IMR-90 (cell line): Measurements from ENCODE around the gene NDUFC2. TPM values are rescaled to one million over a fixed set of nuclear protein-coding genes. Genes with fewer than 3 reads are reported as not detected.

ENCODE experiments used
- ATAC-seq: fragments of 200-7000 bp; cut with Tn5 transposase; 2 replicates; pipeline ENCODE4 v1.9.1; 2020; ENCODE audit warnings: low read depth, mild to moderate bottlenecking, moderate library complexity
- BruUV-seq: library from RNA; stranded (reverse); fragments of 400-500 nt; replicated peaks from 2 replicates; lab custom pipeline; 2021; lab: Mats Ljungman, UMichigan
- CTCF ChIA-PET: fragments of 300-600 bp; formaldehyde crosslinking; extraction: SDS; loops from one replicate; lab custom pipeline; 2021; ENCODE audit warnings: antibody characterized with exemption; lab: Yijun Ruan, JAX
- POLR2A ChIA-PET: fragments of 300-600 bp; sonication (Branson Sonifier 250); formaldehyde crosslinking; loops from one replicate; lab custom pipeline; 2022; ENCODE audit warnings: antibody characterized with exemption; ENCODE audit not compliant: unreplicated experiment; lab: Charles Lee
- DNase-seq: peaks from one replicate; pipeline ENCODE4 v3.0.0; 2013
- H2AFZ ChIP-seq: replicated peaks from 2 replicates; pipeline ENCODE3; 2013; ENCODE audit warnings: low read length, mild to moderate bottlenecking; ENCODE audit not compliant: poor library complexity
- H2AK5ac ChIP-seq: 2 replicates; pipeline ENCODE4 v1.6.1; 2013; ENCODE audit warnings: low read depth, low read length, inconsistent platforms
- H2AK9ac ChIP-seq: replicated peaks from 2 replicates; pipeline ENCODE3; 2013; ENCODE audit warnings: mild to moderate bottlenecking, low read depth, low read length, moderate library complexity; ENCODE audit not compliant: poor library complexity
- H2BK120ac ChIP-seq: 2 replicates; pipeline ENCODE4 v1.6.1; 2013; ENCODE audit warnings: low read depth, low read length, inconsistent platforms
- H2BK15ac ChIP-seq: 3 replicates; pipeline ENCODE4 v1.6.1; 2013; ENCODE audit warnings: low read depth, low read length, inconsistent platforms
- H2BK20ac ChIP-seq: 2 replicates; pipeline ENCODE4 v1.6.1; 2013; ENCODE audit warnings: low read depth, mild to moderate bottlenecking, inconsistent platforms, low read length, moderate library complexity
- H2BK5ac ChIP-seq: 2 replicates; pipeline ENCODE4 v1.6.1; 2013; ENCODE audit warnings: mild to moderate bottlenecking, low read depth, low read length, inconsistent platforms; ENCODE audit not compliant: poor library complexity, severe bottlenecking
- H3K14ac ChIP-seq: replicated peaks from 2 replicates; pipeline ENCODE4 v1.6.1; 2013; ENCODE audit warnings: low read depth, low read length, inconsistent platforms
- H3K18ac ChIP-seq: 2 replicates; pipeline ENCODE4 v1.6.1; 2013; ENCODE audit warnings: low read depth, low read length, control low read depth
- H3K23ac ChIP-seq: 2 replicates; pipeline ENCODE4 v1.6.1; 2013; ENCODE audit warnings: low read depth, low read length, inconsistent platforms
- H3K27ac ChIP-seq: 2 replicates; pipeline ENCODE4 v1.5.1; 2013; ENCODE audit warnings: mild to moderate bottlenecking, control low read depth, low read length; ENCODE audit not compliant: insufficient read depth
- H3K27me3 ChIP-seq: 2 replicates; pipeline ENCODE4 v1.6.1; 2013; ENCODE audit warnings: low read length; ENCODE audit not compliant: control insufficient read depth, insufficient read depth
- H3K36me3 ChIP-seq: 2 replicates; pipeline ENCODE4 v1.6.1; 2013; ENCODE audit warnings: low read length, mixed read lengths; ENCODE audit not compliant: control insufficient read depth, insufficient read depth
- H3K4ac ChIP-seq: 2 replicates; pipeline ENCODE4 v1.6.1; 2013; ENCODE audit warnings: low read depth, low read length, inconsistent platforms
- H3K4me1 ChIP-seq: 2 replicates; pipeline ENCODE4 v1.6.1; 2013; ENCODE audit warnings: low read length, mixed read lengths; ENCODE audit not compliant: control insufficient read depth, insufficient read depth
- H3K4me2 ChIP-seq: 2 replicates; pipeline ENCODE4 v1.6.1; 2013; ENCODE audit warnings: low read depth, mild to moderate bottlenecking, control low read depth, low read length, moderate library complexity
- H3K4me3 ChIP-seq: 2 replicates; pipeline ENCODE4 v1.5.1; 2013; ENCODE audit warnings: low read depth, mild to moderate bottlenecking, control low read depth, low read length, moderate library complexity; ENCODE audit not compliant: insufficient read depth
- H3K56ac ChIP-seq: 2 replicates; pipeline ENCODE4 v1.6.1; 2013; ENCODE audit warnings: low read length, inconsistent platforms; ENCODE audit not compliant: insufficient read depth; ENCODE audit errors: extremely low read depth
- H3K79me1 ChIP-seq, 2 experiments: 2 replicates each; pipeline ENCODE4 v1.6.1; 2013; ENCODE audit warnings: low read length in 2 of 2, inconsistent platforms in 1 of 2, low read depth in 1 of 2
- H3K9ac ChIP-seq: 2 replicates; pipeline ENCODE4 v1.6.1; 2013; ENCODE audit warnings: low read depth, low read length, control low read depth
- H3K9me1 ChIP-seq: 2 replicates; pipeline ENCODE4 v1.6.1; 2013; ENCODE audit warnings: low read length, inconsistent platforms; ENCODE audit not compliant: insufficient read depth
- H3K9me3 ChIP-seq: 2 replicates; pipeline ENCODE4 v1.6.1; 2013; ENCODE audit warnings: low read length; ENCODE audit not compliant: control insufficient read depth, insufficient read depth
- H4K20me1 ChIP-seq: 2 replicates; pipeline ENCODE4 v1.6.1; 2013; ENCODE audit warnings: low read length, inconsistent platforms; ENCODE audit not compliant: insufficient read depth
- H4K5ac ChIP-seq: 2 replicates; pipeline ENCODE4 v1.6.1; 2013; ENCODE audit warnings: mild to moderate bottlenecking, low read depth, low read length, control low read depth
- H4K8ac ChIP-seq, 2 experiments: 2 replicates each; pipeline ENCODE4 v1.6.1; 2013; ENCODE audit warnings: low read depth in 2 of 2, low read length in 2 of 2, control low read depth in 1 of 2, inconsistent platforms in 1 of 2
- H4K91ac ChIP-seq: 2 replicates; pipeline ENCODE4 v1.6.1; 2013; ENCODE audit warnings: low read depth, low read length, inconsistent platforms; ENCODE audit not compliant: insufficient read depth
- CEBPB ChIP-seq: IDR thresholded peaks from 2 replicates; pipeline ENCODE4 v1.6.1; 2012; ENCODE audit warnings: low read depth, low read length, improper control_type of control experiment
- CHD1 ChIP-seq: IDR thresholded peaks from 2 replicates; pipeline ENCODE4 v1.6.1; 2012; ENCODE audit warnings: low read depth, low read length, improper control_type of control experiment
- FOS ChIP-seq: fragments of 150-350 bp; IDR thresholded peaks from 2 replicates; pipeline ENCODE4 v1.6.1; 2016; ENCODE audit warnings: low read depth, low read length
- MAFK ChIP-seq: IDR thresholded peaks from 2 replicates; pipeline ENCODE4 v1.6.1; 2012; ENCODE audit warnings: low read depth, low read length, improper control_type of control experiment
- MAZ ChIP-seq: IDR thresholded peaks from 2 replicates; pipeline ENCODE4 v1.6.1; 2012; ENCODE audit warnings: low read depth, mild to moderate bottlenecking, low read length, improper control_type of control experiment, moderate library complexity, borderline replicate concordance
- MXI1 ChIP-seq: IDR thresholded peaks from 2 replicates; pipeline ENCODE4 v1.6.1; 2012; ENCODE audit warnings: low read depth, mild to moderate bottlenecking, low read length, moderate library complexity, borderline replicate concordance
- NFE2L2 ChIP-seq: fragments of 150-350 bp; IDR thresholded peaks from 2 replicates; pipeline ENCODE4 v1.6.1; 2016; ENCODE audit warnings: low read depth, mild to moderate bottlenecking, low read length
- POLR2A ChIP-seq: IDR thresholded peaks from 2 replicates; pipeline ENCODE4 v1.6.1; 2012; ENCODE audit warnings: mild to moderate bottlenecking, low read depth, low read length
- RAD21 ChIP-seq: IDR thresholded peaks from 2 replicates; pipeline ENCODE4 v1.6.1; 2012; ENCODE audit warnings: low read length, improper control_type of control experiment
- RCOR1 ChIP-seq: IDR thresholded peaks from 2 replicates; pipeline ENCODE4 v1.6.1; 2012; ENCODE audit warnings: mild to moderate bottlenecking, low read length, improper control_type of control experiment; ENCODE audit not compliant: insufficient replicate concordance
- RFX5 ChIP-seq: IDR thresholded peaks from 2 replicates; pipeline ENCODE4 v1.8.0; 2012; ENCODE audit warnings: low read depth, mild to moderate bottlenecking, low read length, moderate library complexity
- SMC3 ChIP-seq: fragments of 150-350 bp; IDR thresholded peaks from 2 replicates; pipeline ENCODE4 v1.6.1; 2016; ENCODE audit warnings: low read depth, mild to moderate bottlenecking, antibody characterized with exemption, low read length, moderate library complexity
- WGBS, 2 experiments: methylation state at CpG; one replicate each; pipeline versions ENCODE4 v1.1.5 to v1.1.7; 2013; ENCODE audit warnings: missing lambda C conversion rate in 2 of 2; ENCODE audit not compliant: insufficient read length in 1 of 2; ENCODE audit errors: extremely low coverage in 2 of 2; 5-methylcytosine and 5-hydroxymethylcytosine counted together
- dilution Hi-C: fragments of 300-500 bp; cut with HindIII; formaldehyde crosslinking; loops from one replicate; pipeline ENCODE4 v1.14.3; 2018; ENCODE audit warnings: low sequenced_read_pairs; ENCODE audit not compliant: unreplicated experiment
- in situ Hi-C: fragments of 300-500 bp; cut with MboI; formaldehyde crosslinking; loops from 3 replicates; pipeline ENCODE4 v1.14.3; 2019; ENCODE audit warnings: low sequenced_read_pairs, inconsistent platforms, mixed read lengths
- intact Hi-C: fragments of 100-400 bp; cut with micrococcal nuclease; formaldehyde crosslinking; loops from 2 replicates; pipeline ENCODE4 v1.10.0; 2022
- polyA plus RNA-seq, 3 experiments: library from polyadenylated mRNA; depleted of rRNA; stranded (reverse); fragments of >200 nt; gene quantifications; 2 replicates each; pipeline ENCODE4 v1.2.3, GENCODE V29; 2012; ENCODE audit warnings: low replicate concordance in 1 of 3
- total RNA-seq: library from RNA; depleted of rRNA; stranded (reverse); fragments of >200 nt; gene quantifications from 2 replicates; pipeline ENCODE4 v1.2.3, GENCODE V29; 2012
- TF ChIP-seq, protein P1 (sequence below): fragments of 150-350 bp; IDR thresholded peaks from 2 replicates; pipeline ENCODE4 v1.6.1; 2017; ENCODE audit warnings: mild to moderate bottlenecking, antibody characterized with exemption, low read length, low read depth
- TF ChIP-seq, protein P2 (sequence below): conservative IDR thresholded peaks from 2 replicates; pipeline ENCODE4 v1.5.1; 2012; ENCODE audit warnings: mild to moderate bottlenecking, low read depth, low read length, improper control_type of control experiment
- TF ChIP-seq, protein P3 (sequence below): fragments of 150-350 bp; IDR thresholded peaks from 2 replicates; pipeline ENCODE4 v1.6.1; 2016; ENCODE audit warnings: low read depth, mild to moderate bottlenecking, low read length, moderate library complexity, borderline replicate concordance

NDUFC2 gene
- total and polyA plus RNA-seq, 2 of the 4 experiments (the other 2 are of a cell fraction) = 146 to 340 TPM

DNA sequence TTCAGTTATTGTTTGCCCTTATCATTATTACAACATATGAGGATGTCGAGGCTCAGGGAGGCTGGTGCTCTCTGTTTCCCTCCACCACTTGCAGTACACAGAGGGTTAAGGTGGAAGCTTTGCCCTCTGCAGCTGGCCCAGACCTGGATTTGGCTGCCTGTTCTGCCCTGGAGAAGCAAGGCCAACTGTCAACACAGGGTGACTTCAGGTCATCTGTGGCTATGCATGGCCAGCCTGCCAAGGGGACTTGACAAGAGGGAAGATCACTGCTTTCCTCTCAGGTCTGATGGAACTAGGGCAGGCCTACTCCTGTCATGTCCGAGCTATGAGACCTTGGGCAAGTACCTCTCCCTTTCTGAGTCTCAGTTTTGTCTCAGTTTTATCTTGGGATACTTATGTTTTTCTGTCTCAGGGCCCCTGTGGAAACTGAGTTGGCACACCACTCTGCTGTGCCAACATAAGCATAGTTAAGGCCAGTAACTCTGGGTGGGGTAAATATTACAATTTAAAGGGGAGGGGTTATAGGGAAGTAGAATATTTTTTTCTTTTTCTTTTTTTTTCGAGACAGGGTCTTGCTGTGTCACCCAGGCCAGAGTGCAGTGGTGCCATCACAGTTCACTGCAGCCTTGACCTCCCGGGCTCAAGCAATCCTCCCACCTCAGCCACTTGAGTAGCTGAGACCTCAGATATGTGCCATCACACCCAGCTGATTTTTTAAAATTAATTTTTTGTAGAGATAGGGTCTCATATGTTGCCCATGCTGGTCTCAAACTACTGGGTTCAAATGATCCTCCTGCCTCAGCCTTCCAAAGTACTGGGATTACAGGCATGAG is 18.4 kb downstream of the NDUFC2 start:
- H3K9me3 ChIP-seq = no peaks in the 10 kb centered on the region
- no peak overlapping the region for H3K4me3 ChIP-seq
- no peaks in the 10 kb centered on the region for H3K36me3 ChIP-seq
- in situ Hi-C loops (no loop called here), intact Hi-C loops (no loop called here), dilution Hi-C loops (no loop called here)
- no peak overlapping the region for H2BK20ac ChIP-seq
- peaks cover 0 to 10% of the 10 kb centered on the region in 2 experiments; a peak in 2 of 4 replicates for H3K79me1 ChIP-seq
- H2AFZ ChIP-seq = no peak overlapping the region
- no peak overlapping the region for H4K91ac ChIP-seq
- H4K5ac ChIP-seq = no peak overlapping the region
- H3K56ac ChIP-seq = no peak overlapping the region
- no peak overlapping the region for H3K14ac ChIP-seq
- no peak overlapping the region for H2BK120ac ChIP-seq
- H2AK9ac ChIP-seq = no peak overlapping the region
- CTCF ChIA-PET = interaction anchor here (0.9 kb wide), 1 partner anchor 10 kb away, joined by 6 read pairs; no protein-coding TSS in a partner anchor
- ATAC-seq = peak; percentile 34
- no peaks in the 10 kb centered on the region for H4K20me1 ChIP-seq
- peaks cover 3% of the 10 kb centered on the region; the same call in 1 of the 2 replicates for H3K9me1 ChIP-seq
- H2BK5ac ChIP-seq = no peak overlapping the region
- no TSS peak for BruUV-seq
- POLR2A ChIA-PET = no interaction called here
- no peaks in the 10 kb centered on the region for H3K27me3 ChIP-seq
- peak overlapping the region; percentile 7; the same call in 1 of the 2 replicates for H2AK5ac ChIP-seq
- no peak overlapping the region for H3K4me2 ChIP-seq
- DNase-seq = no peak
- H3K9ac ChIP-seq = no peak overlapping the region
- H3K18ac ChIP-seq = no peak overlapping the region
- TF ChIP-seq SMC3 = no peak
- TF ChIP-seq, protein P1, sequence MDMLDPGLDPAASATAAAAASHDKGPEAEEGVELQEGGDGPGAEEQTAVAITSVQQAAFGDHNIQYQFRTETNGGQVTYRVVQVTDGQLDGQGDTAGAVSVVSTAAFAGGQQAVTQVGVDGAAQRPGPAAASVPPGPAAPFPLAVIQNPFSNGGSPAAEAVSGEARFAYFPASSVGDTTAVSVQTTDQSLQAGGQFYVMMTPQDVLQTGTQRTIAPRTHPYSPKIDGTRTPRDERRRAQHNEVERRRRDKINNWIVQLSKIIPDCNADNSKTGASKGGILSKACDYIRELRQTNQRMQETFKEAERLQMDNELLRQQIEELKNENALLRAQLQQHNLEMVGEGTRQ = no peak
- TF ChIP-seq, protein P2, sequence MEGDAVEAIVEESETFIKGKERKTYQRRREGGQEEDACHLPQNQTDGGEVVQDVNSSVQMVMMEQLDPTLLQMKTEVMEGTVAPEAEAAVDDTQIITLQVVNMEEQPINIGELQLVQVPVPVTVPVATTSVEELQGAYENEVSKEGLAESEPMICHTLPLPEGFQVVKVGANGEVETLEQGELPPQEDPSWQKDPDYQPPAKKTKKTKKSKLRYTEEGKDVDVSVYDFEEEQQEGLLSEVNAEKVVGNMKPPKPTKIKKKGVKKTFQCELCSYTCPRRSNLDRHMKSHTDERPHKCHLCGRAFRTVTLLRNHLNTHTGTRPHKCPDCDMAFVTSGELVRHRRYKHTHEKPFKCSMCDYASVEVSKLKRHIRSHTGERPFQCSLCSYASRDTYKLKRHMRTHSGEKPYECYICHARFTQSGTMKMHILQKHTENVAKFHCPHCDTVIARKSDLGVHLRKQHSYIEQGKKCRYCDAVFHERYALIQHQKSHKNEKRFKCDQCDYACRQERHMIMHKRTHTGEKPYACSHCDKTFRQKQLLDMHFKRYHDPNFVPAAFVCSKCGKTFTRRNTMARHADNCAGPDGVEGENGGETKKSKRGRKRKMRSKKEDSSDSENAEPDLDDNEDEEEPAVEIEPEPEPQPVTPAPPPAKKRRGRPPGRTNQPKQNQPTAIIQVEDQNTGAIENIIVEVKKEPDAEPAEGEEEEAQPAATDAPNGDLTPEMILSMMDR = no peak
- no peak for TF ChIP-seq CEBPB
- no peak for TF ChIP-seq RCOR1
- no peak for TF ChIP-seq CHD1
- no peak for TF ChIP-seq MAFK
- no peak for TF ChIP-seq FOS
- TF ChIP-seq RAD21 = no peak
- TF ChIP-seq, protein P3, sequence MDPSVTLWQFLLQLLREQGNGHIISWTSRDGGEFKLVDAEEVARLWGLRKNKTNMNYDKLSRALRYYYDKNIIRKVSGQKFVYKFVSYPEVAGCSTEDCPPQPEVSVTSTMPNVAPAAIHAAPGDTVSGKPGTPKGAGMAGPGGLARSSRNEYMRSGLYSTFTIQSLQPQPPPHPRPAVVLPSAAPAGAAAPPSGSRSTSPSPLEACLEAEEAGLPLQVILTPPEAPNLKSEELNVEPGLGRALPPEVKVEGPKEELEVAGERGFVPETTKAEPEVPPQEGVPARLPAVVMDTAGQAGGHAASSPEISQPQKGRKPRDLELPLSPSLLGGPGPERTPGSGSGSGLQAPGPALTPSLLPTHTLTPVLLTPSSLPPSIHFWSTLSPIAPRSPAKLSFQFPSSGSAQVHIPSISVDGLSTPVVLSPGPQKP = no peak
- no peak for TF ChIP-seq NFE2L2
- no peak for TF ChIP-seq RFX5
- TF ChIP-seq POLR2A = no peak
- TF ChIP-seq MXI1 = no peak
- no peak for TF ChIP-seq MAZ
- no peak overlapping the region for H2BK15ac ChIP-seq
- no peak overlapping the region for H3K23ac ChIP-seq
- no CpG with 5 or more reads among the region's 4 CpGs for WGBS, 2 experiments
- H4K8ac ChIP-seq = no peak overlapping the region
- H3K4ac ChIP-seq = no peak overlapping the region
- H3K27ac ChIP-seq = no peak overlapping the region
- H3K4me1 ChIP-seq = no peaks in the 10 kb centered on the region; the same call in none of the 2 replicates
